Karpas-422 (cell line): ENCODE data around the gene SV2B. TPM values are rescaled to one million over a fixed set of nuclear protein-coding genes. Genes with fewer than 3 reads are reported as not detected.
A peak's percentile ranks its signal among the peaks of the same experiment; 100 is the strongest.

Experiments
- DNase-seq: peaks from one replicate; pipeline ENCODE4 v3.0.0-alpha.2; 2015
- H2AFZ ChIP-seq: fragments of 200-600 bp; sonication (generic); 2 replicates; pipeline ENCODE4 v1.6.1; 2014; ENCODE audit warnings: antibody characterized with exemption, low read length, mixed read lengths
- H3K27ac ChIP-seq: fragments of 200-600 bp; sonication (generic); 2 replicates; pipeline ENCODE4 v1.5.1; 2014; ENCODE audit warnings: mild to moderate bottlenecking, low read length, moderate library complexity
- H3K27me3 ChIP-seq: fragments of 200-600 bp; sonication (generic); 2 replicates; pipeline ENCODE4 v1.6.1; 2014; ENCODE audit warnings: low read length, mixed read lengths
- H3K36me3 ChIP-seq: fragments of 200-600 bp; sonication (generic); 2 replicates; pipeline ENCODE4 v1.6.1; 2014; ENCODE audit warnings: low read length, mixed read lengths; ENCODE audit not compliant: insufficient read depth
- H3K4me1 ChIP-seq: fragments of 200-600 bp; sonication (generic); 2 replicates; pipeline ENCODE4 v1.6.1; 2014; ENCODE audit warnings: mild to moderate bottlenecking, low read length, mixed read lengths
- H3K4me2 ChIP-seq: fragments of 200-600 bp; sonication (generic); 2 replicates; pipeline ENCODE4 v1.6.1; 2014; ENCODE audit warnings: low read length, low read depth, mild to moderate bottlenecking; ENCODE audit not compliant: poor library complexity, severe bottlenecking
- H3K4me3 ChIP-seq: fragments of 200-600 bp; sonication (generic); 2 replicates; pipeline ENCODE4 v1.5.1; 2014; ENCODE audit warnings: mild to moderate bottlenecking, antibody characterized with exemption, low read length, mixed read lengths
- H3K79me2 ChIP-seq: fragments of 200-600 bp; sonication (generic); 2 replicates; pipeline ENCODE4 v1.6.1; 2014; ENCODE audit warnings: mild to moderate bottlenecking, low read length, mixed read lengths
- H3K9ac ChIP-seq: fragments of 200-600 bp; sonication (generic); 2 replicates; pipeline ENCODE4 v1.6.0; 2014; ENCODE audit warnings: low read length
- H3K9me2 ChIP-seq: fragments of 200-600 bp; sonication (generic), shearing (Covaris generic); replicated peaks from 2 replicates; pipeline ENCODE4 v1.6.0; 2014; ENCODE audit warnings: mild to moderate bottlenecking, low read length, moderate library complexity; ENCODE audit not compliant: insufficient read depth
- H3K9me3 ChIP-seq: fragments of 300-700, 200-600 bp; sonication (generic); 2 replicates; pipeline ENCODE4 v1.6.1; 2014; ENCODE audit warnings: low read length, mixed read lengths
- H4K20me1 ChIP-seq: fragments of 200-600 bp; sonication (generic); 2 replicates; pipeline ENCODE4 v1.6.1; 2014; ENCODE audit warnings: mild to moderate bottlenecking, antibody characterized with exemption, low read length, low read depth; ENCODE audit not compliant: insufficient read depth
- total RNA-seq: library from RNA; depleted of rRNA; stranded (reverse); fragments of >200 nt; shearing (Covaris generic); gene quantifications from 2 replicates; pipeline ENCODE4 v1.2.3, GENCODE V29; 2014; ENCODE audit warnings: low replicate concordance

The SV2B gene
- total RNA-seq, 1 experiment from 2014 or later, result 0.26 TPM

- no peaks in the 10 kb centered on the region for H3K9me2 ChIP-seq
- no peak for DNase-seq
- no peak overlapping the region for H3K27ac ChIP-seq
- no peaks in the 10 kb centered on the region for H3K79me2 ChIP-seq
- no peak overlapping the region for H3K4me3 ChIP-seq
- no peaks in the 10 kb centered on the region for H4K20me1 ChIP-seq
- no peak overlapping the region for H2AFZ ChIP-seq
- no peaks in the 10 kb centered on the region for H3K9me3 ChIP-seq
- no peak overlapping the region for H3K4me2 ChIP-seq
- H3K36me3 ChIP-seq, result no peaks in the 10 kb centered on the region
- no peaks in the 10 kb centered on the region; the same call in 1 of the 2 replicates for H3K27me3 ChIP-seq
- 0 out of 2 replicates have a peak, but pooled peaks cover under 1% of the 10 kb centered on the region for H3K4me1 ChIP-seq
- H3K9ac ChIP-seq, result no peak overlapping the region
Observed at GRCh38 chr15:91294795-91295194, 194.7 kb downstream of the SV2B start.

DNA sequence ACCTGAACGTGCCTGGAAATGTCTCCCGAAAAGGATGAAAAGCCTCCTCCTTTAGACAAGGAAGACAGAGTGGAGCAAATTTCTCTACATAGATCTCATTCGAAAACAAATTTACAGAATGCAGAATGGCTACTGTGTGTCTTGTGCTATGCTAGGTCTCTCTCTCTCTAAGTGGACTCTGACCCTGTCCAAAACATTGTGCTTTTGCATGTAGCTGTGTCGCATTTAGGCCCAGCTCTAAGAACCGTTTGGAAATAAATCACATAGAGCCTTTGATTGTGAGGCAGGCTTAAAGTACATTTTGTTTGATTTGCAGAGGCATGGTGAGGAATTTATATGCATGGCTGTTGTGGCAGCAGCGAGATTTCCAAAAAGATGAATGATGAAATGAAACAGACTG lies 198.0 kb downstream of the SV2B start:
- Histone ChIP-seq H3K79me2 (no peaks in the 10 kb centered on the region), H3K27ac (no peak overlapping the region), H3K9me2 (no peaks in the 10 kb centered on the region), H3K4me2 (no peak overlapping the region), H2AFZ (no peak overlapping the region), H3K9ac (no peak overlapping the region), H3K4me3 (no peak overlapping the region), H3K36me3 (no peaks in the 10 kb centered on the region), H4K20me1 (no peaks in the 10 kb centered on the region), H3K4me1 (no peaks in the 10 kb centered on the region), H3K27me3 (no peaks in the 10 kb centered on the region), H3K9me3 (no peaks in the 10 kb centered on the region)
- DNase-seq, result no peak

- Histone ChIP-seq H3K4me1 (no peaks in the 10 kb centered on the region), H3K4me3 (no peak overlapping the region), H3K9ac (no peak overlapping the region), H3K79me2 (no peaks in the 10 kb centered on the region), H3K27me3 (no peaks in the 10 kb centered on the region), H3K9me3 (no peaks in the 10 kb centered on the region), H3K36me3 (no peaks in the 10 kb centered on the region), H2AFZ (no peak overlapping the region), H3K4me2 (no peak overlapping the region), H3K27ac (no peak overlapping the region), H3K9me2 (no peaks in the 10 kb centered on the region), H4K20me1 (no peaks in the 10 kb centered on the region)
- DNase-seq, result peak; percentile 85
Observed at GRCh38 chr15:91302588-91303439, 202.8 kb downstream of the SV2B start.

- Histone ChIP-seq H3K27ac (no peak overlapping the region), H2AFZ (no peak overlapping the region), H3K4me1 (no peaks in the 10 kb centered on the region), H3K36me3 (no peaks in the 10 kb centered on the region), H3K79me2 (no peaks in the 10 kb centered on the region), H3K4me3 (no peak overlapping the region), H3K27me3 (no peaks in the 10 kb centered on the region), H4K20me1 (no peaks in the 10 kb centered on the region), H3K9me2 (no peaks in the 10 kb centered on the region), H3K4me2 (no peak overlapping the region), H3K9ac (no peak overlapping the region), H3K9me3 (no peaks in the 10 kb centered on the region)
- DNase-seq, result no peak
Observed at GRCh38 chr15:91304210-91304609, 204.2 kb downstream of the SV2B start.

GRCh38 chr15:91304786-91305185 lies 204.7 kb downstream of the SV2B start:
- Histone ChIP-seq H3K27ac (no peak overlapping the region), H3K9me3 (no peaks in the 10 kb centered on the region), H3K36me3 (no peaks in the 10 kb centered on the region), H3K4me3 (no peak overlapping the region), H3K4me2 (no peak overlapping the region), H3K4me1 (no peaks in the 10 kb centered on the region), H3K27me3 (no peaks in the 10 kb centered on the region), H4K20me1 (no peaks in the 10 kb centered on the region), H3K9me2 (no peaks in the 10 kb centered on the region), H3K79me2 (no peaks in the 10 kb centered on the region), H2AFZ (no peak overlapping the region), H3K9ac (no peak overlapping the region)
- DNase-seq, result no peak

GRCh38 chr15:91306144-91306543 lies 206.1 kb downstream of the SV2B start:
- no peak for DNase-seq
- no peaks in the 10 kb centered on the region for H3K9me2 ChIP-seq
- no peak overlapping the region for H3K4me3 ChIP-seq
- H3K27me3 ChIP-seq, result no peaks in the 10 kb centered on the region
- H3K36me3 ChIP-seq, result no peaks in the 10 kb centered on the region
- H4K20me1 ChIP-seq, result no peaks in the 10 kb centered on the region
- no peaks in the 10 kb centered on the region for H3K4me1 ChIP-seq
- no peak overlapping the region for H3K4me2 ChIP-seq
- no peaks in the 10 kb centered on the region for H3K79me2 ChIP-seq
- no peak overlapping the region for H3K9ac ChIP-seq
- no peak overlapping the region for H3K27ac ChIP-seq
- no peak overlapping the region for H2AFZ ChIP-seq
- no peaks in the 10 kb centered on the region for H3K9me3 ChIP-seq

- no peaks in the 10 kb centered on the region for H3K4me1 ChIP-seq
- no peak overlapping the region for H2AFZ ChIP-seq
- no peaks in the 10 kb centered on the region for H3K79me2 ChIP-seq
- no peaks in the 10 kb centered on the region for H3K9me3 ChIP-seq
- no peaks in the 10 kb centered on the region for H3K9me2 ChIP-seq
- no peak overlapping the region for H3K27ac ChIP-seq
- DNase-seq, result no peak
- H3K9ac ChIP-seq, result no peak overlapping the region
- H3K27me3 ChIP-seq, result no peaks in the 10 kb centered on the region
- H3K36me3 ChIP-seq, result no peaks in the 10 kb centered on the region
- no peaks in the 10 kb centered on the region for H4K20me1 ChIP-seq
- H3K4me2 ChIP-seq, result no peak overlapping the region
- no peak overlapping the region for H3K4me3 ChIP-seq
Observed at GRCh38 chr15:91307601-91308000, 207.5 kb downstream of the SV2B start.

GRCh38 chr15:91308199-91308598 lies 208.1 kb downstream of the SV2B start:
- H3K27ac ChIP-seq, result no peak overlapping the region
- no peaks in the 10 kb centered on the region for H3K9me2 ChIP-seq
- no peak overlapping the region for H3K4me3 ChIP-seq
- H3K9me3 ChIP-seq, result no peaks in the 10 kb centered on the region
- H3K36me3 ChIP-seq, result no peaks in the 10 kb centered on the region
- no peaks in the 10 kb centered on the region for H3K4me1 ChIP-seq
- no peak overlapping the region for H2AFZ ChIP-seq
- no peak for DNase-seq
- no peaks in the 10 kb centered on the region for H3K79me2 ChIP-seq
- no peaks in the 10 kb centered on the region for H3K27me3 ChIP-seq
- H4K20me1 ChIP-seq, result no peaks in the 10 kb centered on the region
- H3K4me2 ChIP-seq, result no peak overlapping the region
- H3K9ac ChIP-seq, result no peak overlapping the region
